Omental fat pad (tissue), 4 donors: ENCODE results near the gene CCDC146. TPM values are rescaled to one million over a fixed set of nuclear protein-coding genes. Genes with fewer than 3 reads are reported as not detected.
A peak's percentile ranks its signal among the peaks of the same experiment; 100 is the strongest.

Source experiments
- ATAC-seq: fragments of 150-250 bp; one replicate; pipeline ENCODE4 v1.9.1; 2016; ENCODE audit warnings: mild to moderate bottlenecking, moderate library complexity; ENCODE audit not compliant: low FRiP score
- DNase-seq: peaks from one replicate; pipeline ENCODE4 v3.0.0-alpha.2; 2019; ENCODE audit warnings: low spot score
- total RNA-seq, 4 donors: library from RNA; depleted of rRNA; stranded (reverse); fragments of >200 nt; gene quantifications; one replicate each; pipeline ENCODE4 v1.1.0, GENCODE V29; 2016
- TF ChIP-seq, protein P1 (sequence below), 3 donors: fragments of 450-650 bp; IDR thresholded peaks; one replicate each; pipeline ENCODE4 v1.5.1; 2016 to 2017; ENCODE audit warnings: antibody characterized with exemption in 3 of 3, mild to moderate bottlenecking in 3 of 3, moderate library complexity in 2 of 3

CCDC146 gene
- total RNA-seq, 4 donors from 2014 or later: 6.5 to 12.5 (median 7.0) TPM

GRCh38 chr7:77197141-77197540 is 74.7 kb downstream of the CCDC146 start:
- TF ChIP-seq, protein P1, sequence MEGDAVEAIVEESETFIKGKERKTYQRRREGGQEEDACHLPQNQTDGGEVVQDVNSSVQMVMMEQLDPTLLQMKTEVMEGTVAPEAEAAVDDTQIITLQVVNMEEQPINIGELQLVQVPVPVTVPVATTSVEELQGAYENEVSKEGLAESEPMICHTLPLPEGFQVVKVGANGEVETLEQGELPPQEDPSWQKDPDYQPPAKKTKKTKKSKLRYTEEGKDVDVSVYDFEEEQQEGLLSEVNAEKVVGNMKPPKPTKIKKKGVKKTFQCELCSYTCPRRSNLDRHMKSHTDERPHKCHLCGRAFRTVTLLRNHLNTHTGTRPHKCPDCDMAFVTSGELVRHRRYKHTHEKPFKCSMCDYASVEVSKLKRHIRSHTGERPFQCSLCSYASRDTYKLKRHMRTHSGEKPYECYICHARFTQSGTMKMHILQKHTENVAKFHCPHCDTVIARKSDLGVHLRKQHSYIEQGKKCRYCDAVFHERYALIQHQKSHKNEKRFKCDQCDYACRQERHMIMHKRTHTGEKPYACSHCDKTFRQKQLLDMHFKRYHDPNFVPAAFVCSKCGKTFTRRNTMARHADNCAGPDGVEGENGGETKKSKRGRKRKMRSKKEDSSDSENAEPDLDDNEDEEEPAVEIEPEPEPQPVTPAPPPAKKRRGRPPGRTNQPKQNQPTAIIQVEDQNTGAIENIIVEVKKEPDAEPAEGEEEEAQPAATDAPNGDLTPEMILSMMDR (IDR thresholded peaks at IDR 0.05): no peak
- ATAC-seq (no peak), DNase-seq (no peak)

GRCh38 chr7:77199013-77199966 is 76.9 kb downstream of the CCDC146 start, which contains the start of gene FGL2:
Gene FGL2 (minus strand): TSS chr7:77199819. CDS start chr7:77199793, 26 bp downstream.
- peak; percentile 91 for ATAC-seq
- DNase-seq: peak; percentile 31
- TF ChIP-seq, protein P1 (IDR thresholded peaks at IDR 0.05): no peak

- no peak for ATAC-seq
- no peak for DNase-seq
- TF ChIP-seq, protein P1 (IDR thresholded peaks at IDR 0.05): no peak
Observed at GRCh38 chr7:77200542-77200941, 78.1 kb downstream of the CCDC146 start.

GRCh38 chr7:77202481-77202976 is 80.1 kb downstream of the CCDC146 start:
- TF ChIP-seq, protein P1 (IDR thresholded peaks at IDR 0.05): no peak
- ATAC-seq (no peak), DNase-seq (no peak)

- ATAC-seq (no peak), DNase-seq (no peak)
- TF ChIP-seq, protein P1 (IDR thresholded peaks at IDR 0.05): no peak
Observed at GRCh38 chr7:77205706-77206105, 83.3 kb downstream of the CCDC146 start.

- TF ChIP-seq, protein P1 (IDR thresholded peaks at IDR 0.05): no peak
- ATAC-seq (no peak), DNase-seq (no peak)
Observed at GRCh38 chr7:77208416-77208815, 86.0 kb downstream of the CCDC146 start.
